Left cardiac atrium (tissue), 4 donors: ENCODE results near the gene SH3PXD2A. TPM values are rescaled to one million over a fixed set of nuclear protein-coding genes. Genes with fewer than 3 reads are reported as not detected.

Source experiments
- ATAC-seq, 2 donors: fragments of 200-7000 bp; cut with Tn5 transposase; one replicate each; pipeline ENCODE4 v1.9.1; 2020; ENCODE audit warnings: mild to moderate bottlenecking in 2 of 2, moderate library complexity in 2 of 2
- DNase-seq: peaks from one replicate; pipeline ENCODE4 v3.0.0-alpha.2; 2020
- intact Hi-C, 2 donors: fragments of 100-400 bp; cut with DNase I; formaldehyde crosslinking; loops; one replicate each; pipeline versions ENCODE4 v1.14.1 to v1.15.1; 2022 to 2023
- long read RNA-seq: library from polyadenylated mRNA; unstranded; transcript quantifications from one replicate; pipeline ENCODE4 v2.0.0, GENCODE V29; 2021
- total RNA-seq, 2 donors: library from RNA; stranded (reverse); fragmentation: NEBNext Ultra II Directional; extraction: Animal tissue kit (Norgen Biotek cat#: 25700); gene quantifications; one replicate each; pipeline ENCODE4 v1.2.1, GENCODE V29; 2021
- donor health status: DM: no; HTN: yes; CAD: no.
- donor health status: DM: no; HTN: yes; CAD: no; lungs with severe emphysema.
- donor health status: DM: yes; HTN: yes; CAD: no.
- donor health status: Dilated cardiomyopathy.

SH3PXD2A gene, protein sequence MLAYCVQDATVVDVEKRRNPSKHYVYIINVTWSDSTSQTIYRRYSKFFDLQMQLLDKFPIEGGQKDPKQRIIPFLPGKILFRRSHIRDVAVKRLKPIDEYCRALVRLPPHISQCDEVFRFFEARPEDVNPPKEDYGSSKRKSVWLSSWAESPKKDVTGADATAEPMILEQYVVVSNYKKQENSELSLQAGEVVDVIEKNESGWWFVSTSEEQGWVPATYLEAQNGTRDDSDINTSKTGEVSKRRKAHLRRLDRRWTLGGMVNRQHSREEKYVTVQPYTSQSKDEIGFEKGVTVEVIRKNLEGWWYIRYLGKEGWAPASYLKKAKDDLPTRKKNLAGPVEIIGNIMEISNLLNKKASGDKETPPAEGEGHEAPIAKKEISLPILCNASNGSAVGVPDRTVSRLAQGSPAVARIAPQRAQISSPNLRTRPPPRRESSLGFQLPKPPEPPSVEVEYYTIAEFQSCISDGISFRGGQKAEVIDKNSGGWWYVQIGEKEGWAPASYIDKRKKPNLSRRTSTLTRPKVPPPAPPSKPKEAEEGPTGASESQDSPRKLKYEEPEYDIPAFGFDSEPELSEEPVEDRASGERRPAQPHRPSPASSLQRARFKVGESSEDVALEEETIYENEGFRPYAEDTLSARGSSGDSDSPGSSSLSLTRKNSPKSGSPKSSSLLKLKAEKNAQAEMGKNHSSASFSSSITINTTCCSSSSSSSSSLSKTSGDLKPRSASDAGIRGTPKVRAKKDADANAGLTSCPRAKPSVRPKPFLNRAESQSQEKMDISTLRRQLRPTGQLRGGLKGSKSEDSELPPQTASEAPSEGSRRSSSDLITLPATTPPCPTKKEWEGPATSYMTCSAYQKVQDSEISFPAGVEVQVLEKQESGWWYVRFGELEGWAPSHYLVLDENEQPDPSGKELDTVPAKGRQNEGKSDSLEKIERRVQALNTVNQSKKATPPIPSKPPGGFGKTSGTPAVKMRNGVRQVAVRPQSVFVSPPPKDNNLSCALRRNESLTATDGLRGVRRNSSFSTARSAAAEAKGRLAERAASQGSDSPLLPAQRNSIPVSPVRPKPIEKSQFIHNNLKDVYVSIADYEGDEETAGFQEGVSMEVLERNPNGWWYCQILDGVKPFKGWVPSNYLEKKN
- 10 to 100 TPM; 24.6 to 27.7 TPM for total RNA-seq
- long read RNA-seq, partial matches to known transcripts, result 1 of 16 reads
- long read RNA-seq, other reads (novel, unspliced or antisense), result 15 of 16 reads

DNA sequence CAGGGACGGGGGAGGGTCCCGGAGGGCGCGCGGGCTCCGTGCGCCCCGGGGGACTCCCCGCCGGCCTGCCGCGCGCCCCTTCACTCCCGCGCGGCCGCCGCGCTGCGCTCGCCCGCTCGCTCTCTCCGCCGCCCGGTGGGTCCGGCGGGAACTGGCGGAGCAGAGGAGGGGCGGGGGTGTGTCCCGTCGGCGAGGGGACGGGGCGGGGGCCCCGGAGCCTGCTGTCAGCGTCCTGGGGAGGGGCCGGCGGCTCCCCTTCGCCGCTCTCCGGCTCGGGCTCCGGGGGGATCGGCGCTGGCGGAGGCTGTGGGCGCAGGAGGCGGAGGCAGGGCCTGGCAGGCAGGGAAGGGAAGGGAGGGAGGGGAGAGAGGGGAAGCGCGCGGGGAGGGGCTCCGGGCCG lies at the start of gene SH3PXD2A:
TSS of gene SH3PXD2A (minus strand) at position 153 of the 400 bp plus-strand sequence. CDS start 310 bp downstream, outside the sequence.
- peak; percentile 21 to 42 for ATAC-seq
- DNase-seq, result peak; percentile 64
- intact Hi-C loops, result loop anchor here (10.0 kb wide), 2 partner anchors 71 to 81 kb away; no protein-coding TSS in a partner anchor

GRCh38 chr10:103901299-103901698 lies 45.9 kb upstream of the SH3PXD2A start:
- no peak for ATAC-seq
- intact Hi-C loops, result no loop called here
- DNase-seq, result no peak

DNA sequence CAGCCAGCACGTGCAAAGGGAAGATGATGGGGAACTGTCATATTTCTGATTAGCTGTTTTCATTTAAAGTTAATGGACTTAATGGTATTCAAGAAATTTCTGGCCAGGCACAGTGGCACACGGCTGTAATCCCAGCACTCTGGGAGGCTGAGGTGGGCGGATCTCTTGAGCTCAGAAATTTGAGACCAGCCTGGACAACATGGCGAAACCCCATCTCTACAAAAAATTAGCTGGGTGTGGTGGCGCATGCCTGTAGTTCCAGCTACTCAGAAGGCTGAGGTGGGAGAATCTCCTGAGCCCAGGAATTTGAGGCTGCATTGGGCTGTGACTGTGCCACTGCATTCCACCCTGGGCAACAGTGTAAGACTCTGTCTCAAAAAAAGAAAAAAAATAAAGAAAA lies 43.9 kb upstream of the SH3PXD2A start:
- DNase-seq (no peak), ATAC-seq (no peak)
- intact Hi-C loops, result no loop called here

- ATAC-seq (peak in 1 of 2 donors; percentile 68), DNase-seq (no peak)
- intact Hi-C loops, result no loop called here
Measured at GRCh38 chr10:103897241-103897774, 41.9 kb upstream of the SH3PXD2A start.

GRCh38 chr10:103896225-103896624 lies 40.8 kb upstream of the SH3PXD2A start:
- ATAC-seq (peak in 1 of 2 donors; percentile 28), DNase-seq (no peak)
- intact Hi-C loops, result no loop called here

DNA sequence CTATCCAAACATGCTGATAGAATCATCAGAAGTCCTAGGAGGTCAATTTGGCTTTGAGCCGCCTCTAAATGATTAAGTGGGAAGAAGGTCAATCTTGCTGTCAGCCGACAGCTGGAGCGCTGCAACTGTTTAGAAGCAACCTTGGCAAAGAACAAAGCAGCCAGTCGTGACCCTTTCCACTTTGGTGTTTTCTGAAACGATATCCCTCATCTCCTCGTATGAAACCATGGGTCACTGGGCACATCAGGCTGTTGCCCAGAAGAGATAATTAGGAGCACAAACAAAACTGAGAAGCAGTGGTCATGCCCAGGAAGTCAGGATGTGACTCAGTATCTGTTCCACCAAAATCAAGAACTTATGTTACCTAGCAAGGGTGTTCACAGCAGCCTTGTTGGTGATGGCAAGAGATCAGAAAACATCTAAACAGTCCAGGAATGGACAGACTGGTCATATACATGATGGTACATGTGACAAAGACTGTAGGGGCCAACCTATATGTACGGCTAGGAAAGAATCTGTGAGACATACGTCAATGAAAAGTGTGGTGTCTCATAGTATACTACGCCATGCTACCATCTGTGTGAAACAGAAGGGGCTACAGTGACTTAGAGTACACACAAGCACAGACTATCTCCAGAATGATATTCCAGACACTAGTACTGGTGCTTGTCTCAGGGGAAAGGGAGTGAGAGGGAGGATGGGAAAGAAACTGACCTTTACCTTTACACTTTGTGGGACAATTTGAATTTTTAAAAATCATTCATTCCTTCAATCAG lies 40.2 kb upstream of the SH3PXD2A start:
- DNase-seq, result no peak
- peak; percentile 23 to 55 for ATAC-seq

DNA sequence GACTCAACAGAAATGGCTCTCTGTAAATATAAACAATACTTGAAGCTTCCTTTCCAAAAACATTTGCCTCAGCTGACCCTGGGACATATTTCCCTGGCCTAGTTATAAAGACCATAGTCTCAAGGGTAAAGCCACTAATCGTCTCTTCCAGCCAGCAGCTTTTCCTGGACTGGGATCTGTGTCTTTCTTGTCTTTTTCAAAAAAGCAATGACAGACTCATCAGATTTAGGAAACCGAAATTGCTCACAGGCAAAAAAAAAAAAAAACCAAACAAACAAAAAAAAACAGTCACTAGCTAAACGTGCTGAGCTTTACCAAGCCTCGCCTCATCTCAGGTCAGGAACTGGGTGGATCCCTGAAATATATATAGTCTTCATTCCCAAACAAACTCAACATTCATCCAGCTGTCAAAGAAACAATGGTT lies 39.1 kb upstream of the SH3PXD2A start:
- ATAC-seq, result peak; percentile 51 to 59
- intact Hi-C loops, result loop anchor here in 1 of 2 donors (5.0 kb wide), 1 partner anchor 223 kb away; no protein-coding TSS in a partner anchor

More for the DNA sequence above, 40.2 kb upstream of the SH3PXD2A start:
- intact Hi-C loops, result no loop called here

DNA sequence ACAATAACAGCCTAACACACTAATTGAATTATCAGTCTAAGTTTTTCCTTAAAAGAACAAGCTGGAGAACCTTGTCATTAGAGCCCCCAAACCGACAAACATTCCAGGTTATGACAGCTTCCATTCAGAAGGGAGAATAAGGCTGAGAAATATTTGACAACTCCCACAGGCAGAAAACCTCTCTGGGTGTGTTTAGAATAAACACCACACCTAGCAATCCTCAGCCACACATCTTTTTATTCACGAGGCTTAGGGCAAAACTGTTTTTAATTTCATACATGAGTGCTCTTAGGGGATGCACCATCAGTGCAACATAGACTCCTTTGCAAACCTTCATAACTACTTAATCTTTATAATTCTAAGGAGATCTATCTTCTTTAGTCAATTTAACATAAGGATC lies 38.4 kb upstream of the SH3PXD2A start:
- no peak for ATAC-seq
- no peak for DNase-seq
- intact Hi-C loops, result loop anchor here in 1 of 2 donors (5.0 kb wide), 1 partner anchor 223 kb away; no protein-coding TSS in a partner anchor

More for the DNA sequence above, 39.1 kb upstream of the SH3PXD2A start:
- DNase-seq, result no peak

DNA sequence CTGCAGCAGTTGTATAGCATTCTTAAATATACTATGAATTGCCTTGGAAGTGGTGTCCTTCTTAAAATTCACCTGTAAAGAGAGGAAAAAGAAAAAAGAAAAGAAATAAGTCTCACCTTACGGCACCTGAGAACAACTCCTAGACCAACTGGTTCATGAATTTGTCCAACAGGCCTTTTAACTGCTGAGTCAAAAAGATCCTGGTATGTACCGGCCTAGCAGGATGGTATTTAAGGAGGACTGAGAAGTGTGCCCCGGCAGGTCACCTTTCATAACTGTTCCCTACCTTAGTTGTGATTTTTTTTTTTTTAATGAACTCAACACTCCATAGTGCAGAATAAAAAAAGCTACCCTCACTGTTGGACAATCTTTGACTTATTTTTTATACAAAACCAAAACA lies 36.8 kb upstream of the SH3PXD2A start:
- DNase-seq, result no peak
- intact Hi-C loops, result loop anchor here in 1 of 2 donors (5.0 kb wide), 1 partner anchor 225 kb away; no protein-coding TSS in a partner anchor
- ATAC-seq, result no peak

DNA sequence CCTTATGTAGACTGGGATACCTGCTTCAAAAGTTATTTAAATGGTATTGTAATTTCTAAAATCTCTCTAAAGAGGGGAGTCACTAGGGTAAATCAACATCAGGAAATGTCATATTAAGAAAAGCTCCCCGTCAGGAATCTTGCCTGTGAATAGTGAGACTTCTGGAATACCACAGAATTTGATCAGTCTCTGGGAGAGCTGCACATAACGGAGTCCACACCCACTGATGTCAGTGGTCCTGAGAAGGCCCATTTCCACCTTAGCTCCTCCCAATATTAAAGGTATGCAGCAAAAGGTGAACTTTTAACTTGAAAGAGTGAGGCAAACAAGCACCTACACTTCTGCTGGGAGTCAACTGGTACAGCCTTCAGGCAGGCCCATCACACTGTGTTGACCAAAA lies 35.3 kb upstream of the SH3PXD2A start:
- no peak for DNase-seq
- no peak for ATAC-seq
- intact Hi-C loops, result loop anchor here in 1 of 2 donors (5.0 kb wide), 1 partner anchor 227 kb away; no protein-coding TSS in a partner anchor

- intact Hi-C loops, result loop anchor here in 1 of 2 donors (5.0 kb wide), 1 partner anchor 227 kb away; no protein-coding TSS in a partner anchor
- DNase-seq, result peak; percentile 35
- peak in 1 of 2 donors; percentile 6 for ATAC-seq
Measured at GRCh38 chr10:103890194-103890658, 34.9 kb upstream of the SH3PXD2A start.

GRCh38 chr10:103889121-103889720 lies 33.8 kb upstream of the SH3PXD2A start:
- no peak for DNase-seq
- no peak for ATAC-seq
- intact Hi-C loops, result loop anchor here (5.0 kb wide), 2 partner anchors 133 to 318 kb away; no protein-coding TSS in a partner anchor

GRCh38 chr10:103888113-103888841 lies 32.9 kb upstream of the SH3PXD2A start:
- intact Hi-C loops, result loop anchor here (5.0 kb wide), 2 partner anchors 134 to 319 kb away; no protein-coding TSS in a partner anchor
- ATAC-seq, result peak; percentile 74 to 83
- peak; percentile 79 for DNase-seq

DNA sequence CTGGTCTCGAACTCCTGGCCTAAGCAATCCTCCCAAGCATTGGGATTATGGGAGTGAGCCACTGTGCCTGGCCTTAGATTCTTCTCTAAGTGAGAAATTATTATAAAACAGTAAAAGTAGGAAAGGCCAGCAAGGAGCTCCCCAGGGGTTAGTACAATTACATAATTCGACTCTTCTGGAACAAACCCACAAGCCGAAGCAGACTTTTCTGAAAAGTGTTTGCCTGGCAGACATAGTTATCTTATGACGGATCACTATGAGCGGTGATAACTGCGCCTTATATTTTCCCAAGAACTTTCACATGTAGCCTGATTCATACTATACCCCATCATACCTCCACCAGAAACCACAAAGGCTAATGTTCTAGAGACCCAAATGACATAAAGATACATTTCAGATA lies 30.2 kb upstream of the SH3PXD2A start:
- intact Hi-C loops, result loop anchor here (5.0 kb wide), 2 partner anchors 137 to 322 kb away; no protein-coding TSS in a partner anchor
- DNase-seq (no peak), ATAC-seq (peak in 1 of 2 donors; percentile 21)

- ATAC-seq, result peak; percentile 48 to 51
- no peak for DNase-seq
- intact Hi-C loops, result loop anchor here (5.0 kb wide), 2 partner anchors 138 to 323 kb away; no protein-coding TSS in a partner anchor
Measured at GRCh38 chr10:103884681-103885139, 29.3 kb upstream of the SH3PXD2A start.
